Daoy (cell line): ENCODE results near the gene WBP2NL. TPM values are rescaled to one million over a fixed set of nuclear protein-coding genes. Genes with fewer than 3 reads are reported as not detected.

Experiments
- DNase-seq: peaks from one replicate; pipeline ENCODE4 v3.0.0-alpha.2; 2015; ENCODE audit warnings: low read depth
- total RNA-seq: library from RNA; depleted of rRNA; stranded (reverse); fragments of >200 nt; shearing (Covaris generic); gene quantifications from 2 replicates; pipeline ENCODE4 v1.2.3, GENCODE V29; 2014

The WBP2NL gene
- total RNA-seq, 1 experiment from 2014 or later, result not detected

DNA sequence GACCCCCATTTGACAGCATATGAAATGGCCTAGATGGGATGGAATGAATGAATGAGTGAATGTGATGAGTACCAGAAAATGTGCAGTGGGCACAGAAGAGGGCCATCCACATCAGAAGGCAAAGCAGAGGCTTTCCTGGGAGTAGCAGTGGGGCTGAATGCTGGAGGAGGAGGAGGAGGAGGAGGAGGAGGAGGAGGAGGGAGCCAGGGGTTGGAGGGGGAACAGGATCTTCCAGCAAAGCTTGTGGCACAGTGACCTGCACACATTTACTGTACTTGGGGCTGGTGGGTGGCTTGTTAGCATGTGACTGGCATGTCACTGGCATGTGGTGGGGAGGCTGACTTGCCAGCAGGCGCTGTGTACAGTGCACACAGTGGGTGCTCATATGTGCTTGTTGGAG is 19.9 kb upstream of the WBP2NL start:
- DNase-seq, result no peak

DNA sequence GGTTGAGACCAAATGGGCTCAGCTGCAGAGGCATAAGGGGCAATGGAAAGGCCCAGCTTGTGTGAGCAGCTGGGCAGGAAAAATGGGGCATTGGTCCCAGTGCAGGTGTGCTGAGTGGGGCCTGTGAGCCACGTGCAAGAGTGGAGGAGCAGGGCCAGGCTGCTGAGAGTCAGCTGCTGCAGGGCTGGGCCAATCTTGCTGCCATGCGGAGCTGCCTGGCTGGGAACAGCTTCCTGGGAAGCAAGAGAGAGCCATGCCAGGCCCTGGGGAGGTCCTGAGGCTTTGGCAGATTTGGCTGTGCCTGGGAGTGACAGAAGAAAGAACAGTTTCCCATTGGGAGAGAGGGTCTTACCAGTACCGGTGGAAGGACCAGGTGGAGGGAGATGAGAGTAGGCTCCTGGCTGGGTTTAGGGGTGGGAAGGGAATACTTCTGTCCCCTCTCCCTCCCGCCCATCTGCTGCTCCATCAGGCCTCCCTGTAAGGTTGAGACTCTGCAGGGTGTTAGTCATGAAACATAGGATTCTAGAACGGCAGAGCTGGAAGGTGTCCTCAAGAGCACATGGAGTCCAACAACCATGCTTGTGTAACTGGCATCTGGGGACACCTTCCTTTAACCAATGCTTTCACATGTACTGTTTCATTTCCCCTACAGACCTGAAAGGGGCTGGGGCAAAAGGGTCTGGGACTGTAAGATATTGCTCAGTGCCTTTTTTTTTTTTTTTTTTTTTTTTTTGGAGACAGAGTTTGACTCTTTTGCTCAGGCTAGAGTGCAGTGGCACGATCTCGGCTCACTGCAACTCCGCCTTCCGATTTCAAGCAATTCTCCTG is 19.0 kb upstream of the WBP2NL start:
- DNase-seq, result no peak

DNA sequence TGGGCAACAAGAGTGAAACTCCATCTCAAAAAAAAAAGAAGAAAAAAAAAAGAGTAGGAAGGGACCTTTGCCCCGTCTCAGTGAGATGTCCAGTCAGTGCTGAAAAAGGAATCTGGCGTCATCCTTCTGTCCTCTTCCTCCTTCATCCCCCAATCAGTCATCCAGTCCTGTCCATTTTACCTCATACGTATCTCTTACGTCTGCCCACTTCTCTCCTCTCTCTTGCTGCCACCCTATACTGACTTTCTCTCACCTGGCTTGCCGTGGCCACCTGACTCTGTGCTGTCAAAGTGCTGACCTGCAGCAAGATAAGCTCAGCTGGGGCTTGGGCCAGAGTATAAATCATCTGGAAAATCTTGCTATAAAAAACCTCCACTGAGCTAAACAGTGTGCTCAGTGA is 15.7 kb upstream of the WBP2NL start:
- DNase-seq, result no peak

DNA sequence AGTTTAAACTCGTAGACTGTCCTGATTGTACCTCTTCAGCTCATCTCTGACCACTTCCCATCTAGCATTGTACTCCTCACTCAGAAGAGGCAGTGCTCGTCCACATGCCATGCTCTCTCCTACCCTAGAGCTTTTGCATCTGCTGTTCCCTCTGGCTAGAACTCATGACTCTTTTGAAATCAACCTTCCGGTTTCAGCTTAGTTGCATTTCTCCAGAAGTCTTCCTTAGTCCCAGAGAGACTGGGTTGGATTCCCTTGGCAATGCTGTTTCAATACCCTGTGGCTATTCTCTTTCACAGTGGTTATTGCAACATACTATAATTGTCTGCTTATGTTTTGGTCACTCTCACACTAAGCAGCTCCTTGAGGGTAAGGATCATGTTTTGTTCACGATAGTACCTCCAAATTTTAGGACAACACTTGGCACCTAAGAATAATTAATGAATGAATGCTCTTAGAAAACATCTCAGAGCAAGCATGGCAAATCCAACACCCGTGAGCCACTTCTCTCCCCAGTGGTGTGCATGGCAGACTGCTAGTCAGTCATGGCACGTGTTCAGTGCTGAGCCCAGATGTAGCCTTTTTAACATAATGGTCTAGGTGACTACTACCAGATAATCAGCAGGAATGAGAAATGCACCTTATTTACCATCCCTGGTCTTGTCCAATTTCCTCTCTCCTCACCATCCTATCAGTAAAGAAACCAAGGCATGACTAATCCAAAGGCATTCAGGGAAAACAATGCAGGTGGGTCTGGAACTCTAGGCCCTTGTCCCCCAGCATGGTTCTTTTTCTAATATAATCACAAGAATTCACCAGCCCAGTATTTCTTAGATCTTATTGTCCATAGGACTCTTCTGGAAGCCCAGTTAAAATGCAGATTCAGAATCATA is 14.8 kb upstream of the WBP2NL start:
- no peak for DNase-seq

DNA sequence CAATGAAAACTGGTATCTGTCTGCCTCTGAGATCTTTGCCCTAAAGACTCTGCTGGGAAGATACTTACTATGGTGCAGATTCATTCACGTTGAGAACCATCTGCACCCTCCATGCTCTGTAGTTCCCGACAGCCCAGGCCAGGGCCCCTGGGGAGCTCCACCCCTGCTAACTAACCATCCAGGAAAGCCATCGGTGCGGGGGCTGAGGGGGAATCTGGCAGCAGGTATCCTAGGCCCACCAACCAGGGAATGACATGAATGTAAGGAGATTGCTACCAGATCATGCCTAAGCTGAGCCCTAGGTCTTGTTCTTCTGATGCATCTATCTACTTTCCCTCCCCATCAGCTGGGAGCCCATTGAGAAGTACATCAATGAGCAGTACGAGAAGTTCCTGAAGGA is 11.3 kb upstream of the WBP2NL start:
- DNase-seq, result no peak

DNA sequence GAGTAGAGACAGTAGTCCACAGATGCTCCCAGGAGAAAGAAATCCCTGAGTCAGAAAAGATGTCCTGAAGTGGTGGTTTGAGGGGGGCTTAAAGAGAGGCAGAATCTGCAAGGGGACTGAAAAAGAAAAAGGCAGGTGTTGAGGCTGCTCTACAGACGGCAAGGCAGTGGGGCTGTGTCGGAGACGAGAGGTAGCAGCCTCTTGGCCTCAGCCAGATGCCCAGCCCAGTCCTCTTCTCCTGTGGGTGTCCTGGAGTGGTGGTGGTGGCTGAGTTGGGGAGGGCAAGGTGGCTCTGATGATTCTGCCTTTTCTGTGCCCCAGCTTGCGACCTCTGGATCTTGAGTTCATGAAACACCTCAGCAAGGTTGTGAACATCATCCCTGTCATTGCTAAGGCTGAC is 9.3 kb upstream of the WBP2NL start:
- no peak for DNase-seq

DNA sequence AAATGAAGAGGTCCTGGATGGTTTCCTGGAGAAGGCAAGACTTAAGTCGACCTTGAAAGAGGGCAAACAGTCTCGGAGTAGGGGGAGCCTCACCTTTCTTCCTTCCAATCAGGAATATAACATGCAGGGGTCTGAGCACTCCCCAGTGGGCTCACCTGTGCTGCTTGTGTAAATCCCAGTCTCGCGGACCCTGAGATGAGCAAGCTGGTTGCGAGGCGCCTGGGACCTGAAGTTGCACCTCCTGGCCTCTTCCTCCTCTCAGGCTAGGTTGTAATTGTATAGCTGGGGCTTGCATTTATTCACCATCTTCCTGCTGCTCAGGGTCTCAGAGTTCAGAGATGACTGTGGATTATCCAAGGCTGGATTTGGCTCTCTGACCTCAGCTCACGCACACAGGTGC is 7.5 kb upstream of the WBP2NL start:
- DNase-seq, result no peak

DNA sequence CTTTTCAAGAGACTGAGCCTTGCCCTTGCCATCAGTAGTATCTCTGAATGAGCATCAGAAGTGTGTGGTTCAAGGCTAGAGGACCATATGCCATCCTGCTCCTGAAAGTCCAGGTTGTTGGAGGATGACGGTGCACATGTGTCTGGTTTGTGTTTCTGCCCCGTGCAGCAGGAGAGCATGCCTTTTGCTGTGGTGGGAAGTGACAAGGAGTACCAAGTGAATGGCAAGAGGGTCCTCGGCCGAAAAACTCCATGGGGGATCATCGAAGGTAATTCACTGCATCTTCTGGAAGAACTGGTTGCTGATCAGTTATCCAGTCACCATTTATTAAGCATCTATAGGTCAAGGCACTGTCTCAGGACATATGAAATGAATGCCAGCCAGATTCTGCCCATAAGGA is 6.1 kb upstream of the WBP2NL start:
- DNase-seq, result no peak

DNA sequence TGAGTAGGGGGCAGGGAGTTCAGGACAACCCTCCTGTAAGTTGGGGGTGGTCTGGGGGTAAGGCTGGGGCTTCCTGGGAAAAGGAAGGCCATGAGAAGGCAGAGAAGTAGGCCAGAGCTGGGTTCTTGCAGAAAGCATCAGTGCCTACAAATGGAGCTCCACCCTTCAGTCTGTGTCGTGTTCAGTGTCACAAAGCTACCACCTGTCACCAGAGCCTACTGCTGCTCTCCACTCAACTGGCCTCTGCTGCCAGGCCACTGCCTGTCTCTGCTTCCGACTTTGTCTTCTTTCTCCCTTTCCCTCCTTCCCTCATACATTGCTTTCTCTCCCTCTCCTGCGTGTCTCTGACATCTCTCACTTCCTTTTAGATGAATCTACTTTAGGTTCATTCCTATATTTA is 3.4 kb upstream of the WBP2NL start:
- DNase-seq, result no peak

DNA sequence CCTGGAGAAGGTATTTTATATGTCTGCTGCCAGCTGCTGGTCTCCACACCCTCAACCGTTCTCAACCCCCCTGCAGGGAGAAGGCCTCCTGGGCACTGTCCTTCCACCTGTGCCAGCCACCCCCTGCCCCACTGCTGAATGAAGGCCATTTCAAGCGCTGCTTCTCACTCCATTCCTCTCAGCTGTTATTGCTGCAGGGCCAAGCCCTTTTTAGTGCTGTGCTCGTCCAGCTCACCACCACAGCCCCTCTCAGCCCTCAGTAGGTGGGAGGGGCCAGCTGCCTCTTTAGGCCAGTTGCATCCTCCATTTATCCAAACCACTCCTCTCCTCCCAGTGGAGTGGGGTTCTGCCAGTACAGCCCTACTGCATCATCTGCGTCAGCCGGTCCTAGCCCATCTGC is 1.8 kb upstream of the WBP2NL start:
- DNase-seq, result no peak

DNA sequence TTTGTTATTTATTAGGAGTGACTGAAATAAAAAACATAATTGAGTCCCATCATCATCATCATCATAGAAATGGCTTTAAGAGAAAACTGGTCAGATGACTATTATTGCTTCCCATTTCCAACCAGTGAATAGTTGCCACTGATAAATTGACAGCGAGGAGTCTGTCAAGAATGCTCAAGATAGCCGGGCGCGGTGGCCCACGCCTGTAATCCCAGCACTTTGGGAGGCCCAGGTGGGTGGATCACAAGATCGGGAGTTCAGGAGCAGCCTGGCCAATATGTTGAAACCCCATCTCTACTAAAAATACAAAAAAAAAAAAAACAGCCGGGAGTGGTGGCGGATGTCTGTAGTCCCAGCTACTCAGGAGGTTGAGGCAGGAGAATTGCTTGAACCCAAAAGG is 1.9 kb downstream of the WBP2NL start:
- DNase-seq, result no peak

DNA sequence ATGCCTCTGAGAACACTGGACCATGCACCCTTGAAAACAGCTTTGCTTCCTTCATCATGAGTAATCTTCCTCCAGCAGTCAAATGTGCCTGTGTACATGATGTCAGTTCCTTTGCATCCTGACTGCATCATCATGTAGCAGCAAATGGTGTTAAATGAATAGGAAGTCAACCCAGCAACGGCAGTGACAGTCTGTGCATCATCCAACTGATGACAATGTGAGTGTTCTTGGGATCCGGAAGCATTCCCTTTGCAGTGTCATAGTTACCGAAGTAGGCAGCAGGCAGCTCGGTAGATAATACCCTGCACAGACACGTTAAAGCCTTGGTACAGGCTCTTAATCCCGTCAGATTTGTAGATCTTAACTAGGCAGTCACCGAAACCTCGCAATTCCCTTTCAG is 2.5 kb downstream of the WBP2NL start:
- DNase-seq, result peak; percentile 11

DNA sequence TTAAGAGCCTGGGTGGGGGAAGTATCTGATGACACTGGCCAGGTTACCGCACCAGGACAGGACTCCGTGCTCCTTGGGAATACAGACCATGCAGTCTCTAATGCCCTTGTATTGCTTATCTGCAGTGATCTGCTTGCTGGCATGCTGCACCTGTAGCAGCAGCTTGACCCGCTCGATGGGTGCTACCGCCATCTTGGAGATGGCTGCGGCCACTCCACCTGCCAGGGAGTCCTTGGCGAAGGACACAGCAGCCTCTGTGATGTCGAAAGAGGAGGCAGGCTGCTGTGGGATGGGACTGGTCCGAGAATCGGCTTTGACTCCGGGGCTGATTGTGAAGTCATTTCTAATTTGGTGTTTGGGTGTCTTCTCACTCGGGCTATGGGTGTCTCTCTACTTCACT is 3.1 kb downstream of the WBP2NL start:
- DNase-seq, result no peak

DNA sequence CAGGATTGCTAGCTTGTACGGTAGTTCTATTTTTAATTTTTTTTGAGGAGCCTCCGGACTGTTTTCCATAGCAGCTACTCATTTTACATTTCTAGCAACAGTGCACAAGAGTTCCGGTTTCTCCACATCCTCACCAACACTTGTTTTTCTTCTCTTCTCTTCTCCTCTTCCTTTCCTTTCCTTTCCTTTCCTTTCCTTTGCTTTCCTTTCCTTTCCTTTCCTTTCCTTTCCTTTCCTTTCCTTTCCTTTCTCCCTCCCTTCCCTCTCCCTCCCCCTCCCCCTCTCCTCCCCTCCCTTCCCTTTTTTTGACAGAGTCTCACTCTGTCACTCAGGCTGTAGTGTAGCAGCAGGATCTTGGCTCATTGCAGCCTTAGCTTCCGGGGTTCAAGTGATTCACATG is 9.3 kb downstream of the WBP2NL start:
- no peak for DNase-seq

DNA sequence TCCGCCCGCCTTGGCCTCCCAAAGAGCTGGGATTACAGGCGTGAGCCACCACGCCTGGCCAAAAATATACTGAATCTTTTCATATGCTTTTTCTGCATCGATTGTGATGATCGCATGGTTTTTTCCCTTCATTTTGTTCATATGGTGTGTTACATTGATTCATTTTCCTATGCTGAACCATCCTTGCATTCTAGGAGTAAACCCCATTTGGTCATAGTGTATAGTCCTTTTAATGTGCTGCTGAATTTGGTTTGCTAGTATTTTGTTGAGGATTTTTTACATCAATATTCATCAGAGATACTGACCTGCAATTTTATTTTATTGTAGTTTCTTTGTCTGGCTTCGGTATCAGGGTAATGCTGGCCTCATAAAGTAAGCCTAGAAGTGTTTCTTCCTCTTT is 12.2 kb downstream of the WBP2NL start:
- no peak for DNase-seq

DNA sequence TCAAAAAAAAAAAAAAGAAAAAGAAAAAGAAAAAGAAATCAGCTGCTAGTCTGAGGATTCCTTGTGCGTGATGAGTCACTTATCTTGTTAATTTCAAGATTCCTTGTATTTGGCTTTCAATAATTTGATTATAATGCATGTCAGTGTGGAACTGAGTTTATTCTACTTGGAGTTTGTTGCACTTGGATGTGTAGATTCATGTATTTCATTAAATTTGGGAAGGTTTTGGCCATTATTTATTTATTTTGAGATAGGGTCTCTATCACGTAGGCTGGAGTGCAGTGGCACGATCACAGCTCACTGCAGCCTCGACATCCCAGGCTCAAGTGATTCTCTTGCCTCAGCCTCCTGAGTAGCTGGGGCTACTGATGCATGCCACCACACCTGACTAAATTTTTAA is 14.8 kb downstream of the WBP2NL start:
- DNase-seq, result no peak

DNA sequence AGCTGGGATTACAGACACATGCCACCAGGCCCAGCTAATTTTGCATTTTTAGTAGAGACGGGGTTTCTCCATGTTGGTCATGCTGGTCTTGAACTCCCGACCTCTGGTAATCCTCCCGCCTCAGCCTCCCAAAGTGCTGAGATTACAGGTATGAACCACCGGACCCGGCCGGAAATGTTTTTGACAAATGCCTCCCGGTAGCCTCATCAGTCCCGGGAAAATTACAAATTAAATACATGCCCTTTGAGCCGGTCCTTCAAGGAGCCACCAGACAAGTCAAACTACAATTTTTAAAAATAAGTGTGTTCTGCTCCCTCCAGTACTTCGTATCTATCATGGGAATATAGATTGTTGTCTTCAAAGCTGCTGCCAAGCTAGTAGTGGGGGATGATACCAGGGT is 17.5 kb downstream of the WBP2NL start:
- DNase-seq, result no peak

DNA sequence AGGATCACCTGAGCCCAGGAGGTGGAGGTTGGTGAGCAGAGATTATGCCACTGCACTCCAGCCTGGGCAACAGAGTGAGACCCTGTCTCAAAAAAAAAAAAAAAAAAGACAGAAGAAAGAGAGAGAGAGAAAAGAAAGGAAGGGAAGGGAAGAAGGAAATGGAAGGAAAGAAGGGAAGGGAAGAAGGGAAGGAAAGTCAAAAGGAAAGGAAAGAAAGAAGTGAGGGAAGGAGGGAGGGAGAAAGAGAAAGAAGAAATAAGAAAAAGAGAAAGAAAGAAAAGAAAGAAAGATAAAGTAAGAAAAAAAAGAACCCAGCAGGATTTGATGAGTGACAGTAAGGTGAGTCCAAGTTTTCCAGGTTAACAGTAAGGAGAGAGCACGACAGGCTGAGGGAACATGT is 19.6 kb downstream of the WBP2NL start:
- no peak for DNase-seq

DNA sequence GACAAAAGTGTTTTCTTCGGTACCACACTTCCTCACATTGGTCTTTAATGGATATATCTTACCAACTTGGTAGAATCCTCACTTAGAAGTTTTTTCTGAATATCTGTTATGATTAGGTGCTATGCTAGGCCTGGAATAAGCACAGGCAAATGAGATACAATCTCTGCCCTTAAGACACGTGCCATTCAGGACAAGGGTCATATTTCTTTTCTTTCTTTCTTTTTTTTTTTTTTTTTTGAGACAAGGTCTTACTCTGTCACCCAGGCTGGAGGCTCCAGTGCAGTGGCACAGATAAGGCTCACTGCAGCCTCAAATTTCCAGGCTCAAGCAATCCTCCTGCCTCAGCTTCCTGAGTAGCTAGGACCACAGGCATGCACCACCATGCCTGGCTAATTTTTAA is 23.0 kb downstream of the WBP2NL start:
- DNase-seq, result no peak

DNA sequence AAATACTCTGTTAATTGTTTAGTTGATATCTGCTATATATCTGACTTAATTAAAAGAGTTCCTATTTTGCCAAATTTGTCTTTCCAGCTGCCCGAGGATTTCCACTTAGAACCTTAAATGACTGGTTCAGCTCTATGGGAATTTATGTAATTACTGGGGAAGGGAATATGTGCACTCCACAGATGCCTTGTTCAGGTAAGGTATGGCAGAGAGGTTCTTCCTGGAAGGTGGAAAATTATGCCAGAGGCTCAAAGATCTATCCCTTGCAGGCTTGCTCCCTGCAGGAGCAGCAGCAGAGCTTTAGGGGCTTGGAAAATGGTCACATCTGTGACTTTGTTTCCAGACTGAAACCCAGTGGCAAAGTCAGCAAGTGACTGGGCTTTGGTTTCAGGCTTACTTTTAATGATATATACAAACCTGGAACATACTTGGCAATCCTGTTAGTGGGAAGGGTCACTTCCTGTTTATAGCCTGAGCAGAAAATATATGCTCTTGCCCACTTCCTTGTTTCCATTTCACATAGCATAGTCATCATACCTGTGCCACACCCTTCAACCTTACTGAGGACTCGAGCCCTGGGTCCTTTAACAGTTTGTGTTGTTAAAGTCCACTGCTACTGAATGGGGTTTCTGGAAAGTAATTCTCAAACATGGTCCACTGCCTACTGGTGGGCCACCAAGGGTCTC is 23.7 kb downstream of the WBP2NL start:
- DNase-seq, result no peak

DNA sequence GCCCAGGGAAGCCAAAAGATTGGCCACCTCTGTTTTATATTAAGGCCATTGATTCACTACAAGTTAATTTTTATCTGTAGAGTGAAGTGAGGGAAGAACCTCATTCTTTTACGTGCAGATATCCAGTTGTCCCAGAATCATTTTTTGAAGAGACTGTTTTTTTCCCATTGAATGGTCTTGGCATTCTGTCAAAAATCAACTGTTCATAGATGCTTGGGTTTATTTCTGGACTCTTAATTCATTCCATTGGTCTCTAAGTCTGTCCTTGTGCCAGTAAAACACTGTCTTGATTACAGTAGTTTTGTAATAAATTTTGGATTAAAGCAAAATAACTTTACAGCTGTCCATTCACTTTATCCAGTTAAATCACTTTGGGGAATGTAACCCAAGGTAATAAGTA is 26.8 kb downstream of the WBP2NL start:
- no peak for DNase-seq

DNA sequence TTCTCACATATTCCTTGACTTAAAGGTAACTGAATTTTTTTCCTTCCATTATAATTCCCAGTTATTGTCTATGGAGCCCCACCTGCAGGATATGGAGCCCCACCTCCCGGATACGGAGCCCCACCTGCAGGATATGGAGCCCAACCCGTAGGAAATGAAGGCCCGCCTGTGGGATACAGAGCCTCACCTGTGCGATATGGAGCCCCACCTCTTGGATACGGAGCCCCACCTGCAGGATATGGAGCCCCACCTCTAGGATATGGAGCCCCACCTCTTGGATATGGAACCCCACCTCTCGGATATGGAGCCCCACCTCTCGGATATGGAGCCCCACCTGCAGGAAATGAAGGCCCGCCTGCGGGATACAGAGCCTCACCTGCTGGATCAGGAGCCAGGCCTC is 28.1 kb downstream of the WBP2NL start:
- DNase-seq, result no peak
